NCI-H69 (cell line): Measurements from ENCODE around the gene ZBTB7B.

ENCODE experiments used
- DNase-seq: peaks from one replicate; lab custom pipeline; 2025; lab: John Stamatoyannopoulos, UW

ZBTB7B gene

DNA sequence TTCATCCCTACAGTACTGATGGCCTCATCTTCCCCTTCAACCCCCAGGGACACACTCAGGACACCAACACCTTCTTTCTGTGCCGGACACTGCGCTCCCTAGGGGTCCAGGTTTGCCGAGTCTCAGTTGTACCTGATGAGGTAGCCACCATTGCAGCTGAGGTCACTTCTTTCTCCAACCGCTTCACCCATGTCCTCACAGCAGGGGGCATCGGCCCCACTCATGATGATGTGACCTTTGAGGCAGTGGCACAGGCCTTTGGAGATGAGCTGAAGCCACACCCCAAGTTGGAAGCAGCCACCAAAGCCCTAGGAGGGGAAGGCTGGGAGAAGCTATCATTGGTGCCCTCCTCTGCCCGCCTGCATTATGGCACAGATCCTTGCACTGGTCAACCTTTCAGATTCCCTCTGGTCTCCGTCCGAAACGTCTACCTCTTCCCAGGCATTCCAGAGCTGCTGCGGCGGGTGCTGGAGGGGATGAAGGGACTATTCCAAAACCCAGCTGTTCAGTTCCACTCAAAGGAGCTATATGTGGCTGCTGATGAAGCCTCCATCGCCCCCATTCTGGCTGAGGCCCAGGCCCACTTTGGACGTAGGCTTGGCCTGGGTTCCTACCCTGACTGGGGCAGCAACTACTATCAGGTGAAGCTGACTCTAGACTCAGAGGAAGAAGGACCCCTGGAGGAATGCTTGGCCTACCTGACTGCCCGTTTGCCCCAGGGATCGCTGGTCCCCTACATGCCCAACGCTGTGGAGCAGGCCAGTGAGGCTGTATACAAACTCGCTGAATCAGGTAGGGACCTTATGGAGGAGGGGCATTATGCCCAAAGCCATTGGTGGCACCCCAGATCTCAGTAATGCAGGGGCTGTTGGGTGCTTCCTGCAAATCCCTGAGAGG lies 14.3 kb upstream of the ZBTB7B start:
- DNase-seq = no peak

DNA sequence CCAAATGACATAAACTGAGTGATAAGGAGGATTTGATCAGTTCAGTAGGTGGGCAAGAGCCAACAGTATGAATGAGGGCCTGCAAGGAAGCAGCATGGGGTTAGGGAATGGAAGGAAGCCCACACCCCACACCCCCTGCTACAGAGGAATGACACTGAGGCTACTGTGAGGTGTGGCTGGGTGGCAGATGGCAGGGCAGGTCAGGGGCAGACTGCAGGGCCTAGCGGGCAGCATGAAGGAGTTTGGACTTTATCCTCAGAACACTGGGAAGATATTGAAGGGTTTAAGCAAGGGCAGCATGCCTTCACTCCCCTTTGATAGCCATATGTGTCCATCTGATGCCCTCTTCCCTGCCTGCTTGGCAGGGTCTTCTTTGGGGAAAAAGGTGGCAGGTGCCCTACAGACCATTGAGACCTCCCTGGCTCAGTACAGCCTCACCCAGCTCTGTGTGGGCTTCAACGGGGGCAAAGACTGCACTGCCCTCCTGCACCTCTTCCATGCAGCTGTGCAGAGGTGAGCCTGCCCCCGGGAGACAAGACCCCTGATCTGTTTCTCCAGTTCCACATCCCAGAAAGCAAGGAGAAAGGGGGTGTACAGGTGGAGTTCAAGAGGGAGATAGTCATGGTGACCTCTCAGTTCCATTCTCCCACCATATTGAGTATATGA lies 13.3 kb upstream of the ZBTB7B start:
- no peak for DNase-seq

DNA sequence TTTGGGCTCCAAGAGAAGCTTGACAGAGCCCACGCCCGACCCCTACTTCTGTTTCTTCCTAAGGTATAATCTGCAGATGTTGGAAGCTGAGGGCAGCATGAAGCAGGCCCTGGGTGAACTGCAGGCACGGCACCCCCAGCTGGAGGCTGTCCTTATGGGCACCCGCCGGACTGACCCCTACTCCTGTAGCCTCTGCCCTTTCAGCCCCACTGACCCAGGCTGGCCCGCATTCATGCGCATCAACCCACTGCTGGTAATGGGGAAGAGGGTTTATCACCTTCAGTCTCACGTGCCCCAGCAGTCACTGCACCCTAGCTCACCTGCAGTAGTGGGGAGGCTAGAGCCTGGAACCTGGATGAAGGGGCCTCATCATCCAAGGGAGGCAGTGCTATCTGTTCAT lies 12.3 kb upstream of the ZBTB7B start:
- DNase-seq = no peak

DNA sequence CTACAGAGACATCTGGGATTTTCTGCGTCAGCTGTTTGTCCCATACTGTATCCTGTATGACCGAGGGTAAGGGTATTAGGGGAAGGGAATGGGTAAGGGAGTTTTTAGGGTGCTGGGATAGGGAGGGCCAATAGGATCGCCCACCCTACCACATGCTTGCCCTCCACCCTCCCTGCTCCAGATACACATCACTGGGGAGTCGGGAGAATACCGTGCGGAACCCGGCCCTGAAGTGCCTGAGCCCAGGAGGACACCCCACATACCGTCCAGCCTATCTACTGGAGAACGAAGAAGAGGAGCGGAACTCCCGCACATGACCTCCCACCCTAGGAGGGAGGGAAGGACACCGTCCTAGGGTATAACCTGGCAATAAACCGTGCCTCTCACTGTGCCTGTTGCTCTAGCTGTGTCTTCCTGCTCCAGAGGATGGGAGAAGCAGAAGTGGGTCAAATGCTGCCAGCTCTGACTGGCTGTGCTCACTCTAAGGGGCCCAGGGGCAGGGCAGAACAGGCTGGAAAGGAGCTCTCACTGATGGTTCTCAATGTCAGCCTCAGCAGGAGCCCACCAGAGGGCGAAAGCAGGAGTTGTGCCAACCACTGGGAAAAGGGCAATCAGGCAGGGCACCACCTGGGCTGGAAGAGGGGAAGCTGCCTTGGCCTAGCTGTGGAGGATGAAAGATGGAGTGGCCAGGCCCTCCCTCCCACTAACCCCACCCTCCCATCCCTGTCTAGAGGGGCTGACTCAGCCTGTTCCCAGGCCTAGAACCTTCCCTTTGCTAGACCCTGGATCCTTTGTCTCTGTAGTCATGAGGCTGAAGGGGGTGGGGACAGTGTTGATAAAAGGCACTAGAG lies 9.7 kb upstream of the ZBTB7B start:
- peak; percentile 58 for DNase-seq

DNA sequence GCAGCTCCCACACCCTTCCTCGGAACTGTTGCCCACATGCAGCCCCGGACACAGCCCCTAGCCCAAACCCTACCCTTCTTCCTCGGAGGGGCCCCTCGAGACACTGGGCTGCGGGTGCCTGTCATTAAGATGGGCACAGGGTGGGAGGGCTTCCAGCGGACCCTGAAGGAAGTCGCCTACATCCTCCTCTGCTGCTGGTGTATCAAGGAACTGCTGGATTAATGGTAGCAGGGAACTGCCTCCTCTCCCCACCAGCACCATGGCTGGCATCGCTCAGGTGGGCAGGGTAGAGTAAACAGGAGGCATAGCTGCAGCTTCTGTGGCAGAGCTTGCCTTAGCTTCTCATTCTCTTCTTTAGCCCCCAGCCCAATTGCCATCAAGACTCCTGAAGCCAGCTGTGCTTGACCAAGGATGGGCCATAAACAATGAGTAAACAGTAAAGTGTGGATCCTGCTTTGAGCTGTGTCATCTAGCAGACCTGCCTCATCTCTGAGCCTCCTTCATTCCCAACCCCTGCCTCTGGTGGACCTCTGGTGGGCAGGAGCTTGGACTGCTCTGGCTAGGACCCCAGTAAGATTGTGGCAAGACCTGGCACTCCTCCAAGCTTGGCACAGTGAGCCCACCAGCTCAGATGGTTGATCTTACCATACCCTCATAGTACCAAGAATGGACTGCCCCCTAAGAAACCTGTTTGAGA lies 8.9 kb upstream of the ZBTB7B start, which contains the start of gene LENEP:
Gene LENEP (plus strand): TSS at position 15 of the 697 bp plus-strand sequence. CDS start 22 bp downstream, at position 37.
- DNase-seq = no peak

DNA sequence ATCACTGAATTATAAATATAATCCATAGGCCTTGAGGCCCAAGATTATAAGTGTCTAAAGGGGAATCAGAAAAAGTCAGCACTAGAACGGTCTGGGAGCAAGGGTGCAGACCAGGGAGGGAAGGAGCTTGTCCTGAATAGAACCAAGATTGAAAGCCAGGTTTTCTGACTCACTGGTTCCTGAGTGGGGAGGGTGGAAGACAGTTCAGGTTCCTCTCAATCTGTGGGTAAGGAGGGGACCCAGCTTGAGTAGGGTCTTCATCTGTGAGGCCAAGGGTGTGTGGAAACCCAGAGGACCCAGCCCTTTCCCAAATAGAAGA lies 8.4 kb upstream of the ZBTB7B start:
- DNase-seq = no peak

DNA sequence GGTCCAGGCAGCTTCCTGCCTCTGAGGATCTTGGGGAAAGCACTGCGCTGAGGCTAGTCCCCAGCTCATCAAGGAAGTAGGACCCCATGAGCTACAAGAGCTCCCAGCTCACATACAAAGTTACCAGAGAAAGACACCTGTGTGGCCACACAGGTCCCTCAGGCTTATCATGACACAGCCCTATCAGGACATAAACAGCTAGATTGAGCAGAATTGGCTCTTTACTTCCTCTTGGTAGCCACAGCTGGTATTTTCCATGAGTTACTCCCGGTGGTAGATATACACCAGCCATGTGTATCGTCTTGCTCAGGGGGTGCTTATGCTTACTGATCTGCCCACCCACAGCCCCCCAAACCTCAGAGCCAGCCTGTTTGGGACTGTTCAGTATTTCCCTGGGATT lies 8.0 kb upstream of the ZBTB7B start:
- DNase-seq = no peak

DNA sequence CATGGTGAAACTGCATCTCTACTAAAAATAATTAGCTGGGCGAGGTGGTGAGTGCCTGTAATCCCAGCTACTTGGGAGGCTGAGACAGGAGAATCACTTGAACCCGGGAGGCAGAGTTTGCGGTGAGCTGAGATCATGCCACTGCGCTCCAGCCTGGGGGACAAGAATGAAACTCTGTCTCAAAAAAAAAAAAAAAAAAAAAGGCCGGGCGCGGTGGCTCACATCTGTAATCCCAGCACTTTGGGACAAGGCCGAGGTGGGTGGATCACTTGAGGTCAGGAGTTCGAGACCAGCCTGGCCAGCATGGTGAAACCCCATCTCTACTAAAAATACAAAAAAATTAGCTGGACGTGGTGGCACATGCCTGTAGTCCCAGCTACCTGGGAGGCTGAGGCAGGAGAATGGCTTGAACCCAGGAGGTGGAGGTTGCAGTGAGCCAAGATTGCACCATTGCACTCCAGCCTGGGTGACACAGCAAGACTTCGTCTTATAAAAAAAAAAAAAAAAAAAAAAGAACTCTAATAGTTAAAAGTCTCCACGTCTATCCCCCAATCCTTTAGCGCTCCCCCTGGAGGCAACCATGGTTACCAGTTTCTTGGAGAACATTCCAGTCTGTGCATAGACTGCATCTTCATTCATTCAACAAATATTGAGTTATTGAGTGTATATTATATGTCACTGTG lies 7.2 kb upstream of the ZBTB7B start:
- DNase-seq = peak; percentile 45

DNA sequence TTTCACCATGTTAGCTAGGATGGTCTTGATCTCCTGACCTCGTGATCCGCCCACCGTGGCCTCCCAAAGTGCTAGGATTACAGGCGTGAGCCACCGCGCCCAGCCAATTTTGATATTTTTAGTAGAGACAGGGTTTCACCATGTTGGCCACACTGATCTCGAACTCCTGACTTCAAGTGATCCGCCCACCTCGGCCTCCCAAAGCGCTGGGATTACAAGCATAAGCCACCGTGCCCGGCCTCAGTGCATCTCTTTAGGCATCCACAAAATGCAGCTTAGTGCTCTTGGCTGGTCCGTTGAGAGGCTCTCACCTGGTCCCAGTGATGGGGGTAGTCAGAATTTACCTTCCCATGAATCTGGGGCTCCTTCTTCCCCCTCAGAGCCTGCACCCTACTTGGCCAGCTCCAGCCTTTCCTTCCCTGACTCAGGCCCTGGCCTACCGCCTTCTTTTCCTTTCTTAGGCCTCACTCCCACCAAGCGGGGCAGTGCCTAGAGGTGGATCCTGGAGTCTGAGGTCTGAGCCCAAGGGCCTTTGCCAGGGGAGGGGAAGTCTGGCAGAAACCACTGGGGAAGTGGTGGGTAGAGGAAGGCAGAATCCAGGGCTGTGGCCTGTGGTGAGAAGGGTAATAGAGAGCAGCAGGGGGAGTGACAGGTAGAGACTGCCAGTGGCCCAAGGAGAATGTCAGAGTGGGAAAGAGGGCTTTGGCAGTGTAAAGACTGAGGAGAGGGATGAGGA lies 5.5 kb upstream of the ZBTB7B start:
- DNase-seq = no peak

DNA sequence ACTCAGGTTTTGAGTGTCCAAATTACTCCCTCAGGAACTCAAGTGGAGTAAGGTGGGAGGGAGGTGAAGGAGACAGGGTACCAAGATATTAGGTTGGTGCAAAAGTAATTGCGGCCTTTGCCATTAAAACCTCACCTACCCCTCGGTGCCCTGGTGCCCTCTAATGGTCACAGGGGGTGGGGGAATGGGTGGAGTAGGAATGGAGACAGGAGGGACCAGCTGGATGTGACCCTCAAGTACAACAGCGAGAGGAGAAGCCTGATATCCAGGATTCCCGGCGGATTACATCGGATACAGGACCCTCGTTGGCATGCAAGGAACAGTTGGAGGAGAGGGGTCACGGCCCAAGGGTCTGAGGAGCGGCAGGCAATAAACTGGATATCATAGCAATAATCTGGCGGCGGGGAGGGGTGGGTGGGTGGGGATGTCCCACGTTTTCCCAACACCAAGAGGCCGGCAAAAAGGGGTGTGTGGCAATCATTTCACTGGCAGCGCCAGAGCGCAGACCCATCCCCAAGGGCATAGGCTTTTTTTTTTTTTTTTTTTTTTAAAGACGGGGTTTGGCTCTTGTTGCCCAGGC lies 4.3 kb upstream of the ZBTB7B start:
- DNase-seq = no peak

DNA sequence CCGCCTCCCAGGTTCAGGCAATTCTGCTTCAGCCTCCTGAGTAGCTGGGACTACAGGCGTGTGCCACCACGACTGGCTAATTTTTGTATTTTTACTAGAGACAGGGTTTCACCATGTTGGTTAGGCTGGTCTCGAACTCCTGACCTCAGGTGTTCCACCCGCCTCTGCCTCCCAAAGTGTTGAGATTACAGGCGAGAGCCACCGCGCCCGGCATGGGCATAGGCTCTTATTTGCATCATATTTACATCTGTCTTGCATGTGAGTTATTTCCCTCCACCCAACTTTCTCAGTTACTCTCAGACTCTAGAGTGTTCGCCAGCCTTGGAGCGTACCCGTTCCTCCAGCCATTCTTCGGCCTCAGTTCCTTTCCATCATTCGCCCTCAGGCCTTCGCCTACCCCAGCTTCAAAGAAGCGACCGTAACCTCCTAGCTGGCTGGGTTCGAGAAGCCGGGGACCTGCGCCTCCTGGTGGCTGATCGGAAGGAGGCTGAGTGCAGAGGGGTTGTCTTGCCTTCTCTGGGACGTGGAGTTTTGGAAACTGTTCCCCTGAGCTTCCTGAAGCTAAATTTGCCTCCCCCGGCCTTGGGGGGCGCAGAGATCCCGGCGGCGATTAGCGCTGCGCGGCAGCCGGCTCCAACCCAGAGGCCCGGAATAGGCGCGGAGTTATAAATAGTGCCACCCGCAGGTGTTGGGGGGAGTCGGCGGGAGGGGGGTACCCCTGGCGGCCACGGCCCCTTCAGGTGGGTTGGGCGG lies 3.6 kb upstream of the ZBTB7B start:
- DNase-seq = peak; percentile 84

DNA sequence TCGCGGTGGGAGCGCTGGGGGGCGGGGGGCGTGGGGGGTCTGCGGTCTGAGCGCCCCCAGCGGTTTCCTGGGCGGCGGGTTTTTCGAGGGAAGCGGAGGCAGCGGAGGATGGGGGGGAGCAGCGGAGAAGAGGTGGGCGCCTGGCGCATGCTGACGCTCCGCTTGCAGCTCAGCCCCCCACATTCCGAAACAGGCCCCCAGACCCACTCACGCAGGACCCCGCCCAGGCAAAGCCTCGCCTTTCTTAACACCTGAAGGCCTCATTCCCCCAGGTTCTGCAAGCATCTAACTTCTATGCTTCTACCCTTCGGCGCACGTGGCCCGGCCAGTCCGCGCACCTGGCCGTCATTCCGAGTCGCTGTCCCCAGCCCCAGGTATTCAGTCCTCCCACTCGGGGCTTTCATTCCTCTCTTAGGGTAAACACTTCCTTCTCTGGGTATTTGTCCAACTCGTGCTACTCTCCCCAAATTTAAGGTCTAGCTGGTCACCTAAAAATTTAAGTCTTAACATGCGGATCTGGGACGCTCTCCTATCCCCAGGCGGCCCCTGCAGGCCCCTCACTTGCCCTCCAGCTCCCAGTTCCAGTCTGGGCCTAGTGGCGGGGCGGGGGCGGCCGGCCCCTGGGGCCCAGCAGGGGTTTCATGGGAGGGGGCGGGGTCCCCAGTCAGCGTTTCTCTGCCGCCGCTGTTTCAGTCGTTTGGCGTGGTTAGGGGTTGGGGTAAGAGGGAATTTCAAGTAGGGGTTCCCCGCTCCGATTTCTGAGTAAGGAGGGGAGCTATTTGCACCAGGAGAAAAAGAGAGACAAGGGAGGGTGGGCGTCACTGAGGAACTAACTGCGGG lies 2.8 kb upstream of the ZBTB7B start:
- peak; percentile 85 for DNase-seq

DNA sequence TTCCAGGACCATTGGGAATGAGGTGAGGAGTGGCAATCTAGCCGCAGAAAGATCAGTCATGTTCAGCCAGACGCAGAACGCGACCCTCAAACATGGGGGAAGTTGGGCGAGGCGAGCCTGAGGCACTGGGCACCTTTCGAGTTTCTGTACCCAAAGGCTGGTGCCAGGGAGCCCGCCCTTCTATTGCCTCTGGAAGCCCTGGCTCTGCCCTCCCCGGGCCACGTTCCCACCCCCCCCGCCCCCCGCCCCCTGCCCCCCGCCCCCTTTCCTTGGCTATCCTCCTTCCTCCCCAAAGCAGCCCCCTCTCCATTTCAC lies 2.2 kb upstream of the ZBTB7B start:
- no peak for DNase-seq

DNA sequence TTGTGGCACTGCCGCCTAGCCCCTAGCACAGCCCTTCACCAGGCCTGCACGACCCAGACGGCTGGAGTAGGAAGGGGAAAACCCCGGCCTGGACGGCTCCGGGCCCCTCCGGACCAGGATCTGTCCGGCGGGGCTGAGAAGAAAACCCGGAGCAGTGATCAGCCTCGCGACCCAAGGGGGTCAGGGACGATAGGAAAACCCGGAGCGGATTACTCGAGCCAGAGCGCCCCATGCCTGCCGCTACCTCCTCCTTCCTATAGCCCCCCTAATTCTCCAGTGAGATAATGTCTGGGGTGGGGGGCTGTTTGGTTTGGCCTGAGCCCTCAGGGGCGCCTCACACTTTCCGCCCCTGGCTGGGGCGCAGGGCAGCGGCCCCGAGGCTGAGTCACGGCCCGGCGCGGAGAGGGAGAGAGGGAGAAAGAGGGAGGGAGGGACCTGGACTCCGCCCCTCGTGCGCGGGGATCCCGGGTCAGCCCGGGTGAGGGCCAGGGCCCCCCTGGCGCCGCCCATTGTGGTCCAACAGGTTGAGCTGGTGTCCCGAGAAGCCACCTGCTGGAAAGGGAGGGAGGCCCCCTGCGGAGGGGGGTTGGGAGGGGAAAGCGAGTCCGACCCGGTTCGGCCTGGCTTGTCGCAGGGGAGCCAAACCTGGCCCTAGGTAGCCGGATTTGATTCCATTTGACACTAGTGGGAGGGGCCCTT lies 1.7 kb upstream of the ZBTB7B start:
- DNase-seq = peak; percentile 97

DNA sequence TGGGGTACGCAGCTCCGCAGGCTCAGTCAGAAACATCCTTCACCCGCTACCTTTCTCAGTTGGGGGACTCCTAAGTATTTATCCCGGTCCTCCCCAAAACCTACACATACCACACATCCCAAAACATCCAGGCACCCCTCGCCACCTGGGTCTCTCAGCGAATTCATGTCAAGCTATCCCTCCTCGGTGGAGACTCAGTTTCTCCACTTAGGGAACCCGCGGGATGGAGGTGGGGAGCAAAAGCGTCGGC lies 1.3 kb upstream of the ZBTB7B start:
- no peak for DNase-seq

DNA sequence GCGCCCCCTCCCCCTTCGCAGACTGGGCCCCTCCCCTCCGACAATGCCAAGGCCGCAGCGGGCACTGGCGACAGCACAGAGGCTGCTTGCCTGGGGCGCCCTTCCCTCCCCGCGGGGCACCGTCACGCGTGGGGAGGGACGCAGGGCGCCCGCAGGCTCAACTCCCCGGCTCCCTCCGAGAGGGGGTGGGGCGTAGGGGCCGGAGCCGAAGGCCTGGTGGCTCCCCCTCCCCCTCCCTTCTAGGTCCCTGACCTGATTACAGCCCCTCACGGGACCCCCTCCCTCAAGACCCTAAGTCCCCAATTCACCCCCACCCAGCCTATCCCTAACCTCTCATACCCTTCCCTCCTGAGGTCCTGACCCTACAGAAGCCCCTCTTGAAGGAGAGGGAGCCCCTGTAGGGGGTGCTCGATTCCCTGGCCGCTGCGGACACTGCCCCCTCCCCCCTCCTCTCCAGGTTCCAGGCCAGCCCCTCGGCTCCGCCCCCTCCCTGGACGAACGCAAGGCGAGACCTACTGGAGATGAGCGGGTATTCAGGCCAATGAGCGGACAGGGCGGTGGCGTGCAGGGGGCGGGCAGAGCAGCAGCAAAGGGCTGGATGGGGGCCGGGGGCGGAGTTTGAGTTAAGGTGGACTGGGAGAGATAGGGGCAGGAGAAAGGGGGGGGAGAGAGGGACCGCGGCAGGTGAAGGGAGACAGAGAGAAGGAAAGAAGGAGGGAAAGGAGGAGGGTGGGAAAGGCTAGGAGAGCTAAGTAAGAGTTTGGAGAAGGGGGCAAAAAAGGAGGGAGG lies 733 bp upstream of the ZBTB7B start:
- peak; percentile 100 for DNase-seq

DNA sequence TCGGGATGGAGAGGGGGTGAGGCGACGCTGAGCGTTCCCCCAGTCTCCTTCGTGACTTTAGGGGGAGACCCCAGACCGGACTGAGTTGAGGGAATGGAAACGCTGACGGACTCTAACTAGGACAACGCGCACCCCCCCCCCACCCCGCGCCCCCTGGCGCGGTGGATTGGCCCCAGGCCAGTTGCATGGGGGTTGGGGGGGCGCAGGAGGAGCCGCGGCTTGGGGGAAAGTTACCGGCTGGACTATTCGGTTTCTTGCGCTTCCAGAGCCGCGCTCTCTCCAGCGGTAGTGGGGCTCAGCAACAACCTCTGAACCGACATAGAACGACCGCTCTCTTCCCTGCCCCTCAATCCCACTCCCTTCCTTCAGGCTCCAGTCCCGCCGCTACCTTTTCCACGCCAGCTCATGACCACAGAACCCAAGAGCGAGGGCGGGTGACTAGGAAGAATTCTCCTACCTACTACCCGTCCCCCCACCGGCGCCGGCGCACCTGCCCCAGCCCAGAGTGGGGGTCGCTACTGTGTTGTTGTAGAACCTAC lies 694 bp downstream of the ZBTB7B start:
- peak; percentile 82 for DNase-seq
